ENCODE results near the gene CTXN1. TPM values are rescaled to one million over a fixed set of nuclear protein-coding genes. Genes with fewer than 3 reads are reported as not detected.

The CTXN1 gene
- under 1 TPM in 1 of 2 donors, not detected in 1; 0.19 TPM for total RNA-seq

DNA sequence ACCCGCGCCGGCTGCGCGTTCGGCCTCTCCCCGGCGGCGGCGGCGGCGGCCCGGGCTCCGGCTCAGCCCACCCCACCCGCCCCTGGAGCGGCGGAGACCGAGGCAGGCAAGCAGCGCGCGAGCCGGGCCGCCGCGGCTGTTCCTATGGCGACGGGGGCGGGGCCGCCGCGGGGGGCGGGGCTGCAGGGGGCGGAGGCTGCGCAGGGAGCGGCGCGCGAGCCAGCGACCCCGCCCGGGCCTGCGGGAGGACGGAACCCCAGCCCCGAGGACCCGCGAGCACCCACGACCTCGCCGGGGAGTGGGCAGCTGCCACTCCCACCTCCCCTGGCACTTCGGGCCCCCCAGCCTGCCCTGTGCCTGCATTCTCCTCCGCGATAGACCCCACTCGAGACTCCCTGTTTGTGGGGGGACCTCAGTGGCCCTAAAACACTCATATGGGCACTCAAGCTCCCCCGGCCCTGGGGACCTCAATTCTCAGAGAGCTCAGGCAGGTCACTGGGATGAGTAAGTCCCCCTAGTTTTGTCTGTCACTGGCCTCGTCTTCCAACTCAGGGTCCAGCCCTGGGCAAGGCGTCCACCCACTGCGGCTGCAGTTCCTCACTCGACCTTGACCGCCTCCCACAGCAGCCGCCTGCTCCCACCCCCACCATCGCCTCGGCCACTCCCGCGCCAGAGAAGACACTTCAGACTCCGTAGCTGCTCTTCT lies at the start of gene CTXN1:
Gene CTXN1, minus strand, starts transcription at position 115 of the 706 bp plus-strand sequence. CDS start 597 bp downstream, outside the sequence.
- no peak within 1 kb of the TSS for H3K27ac Mint-ChIP-seq
- H3K4me3 Mint-ChIP-seq: peak within 1 kb of the TSS; percentile 53
- no peaks in the 10 kb centered on the region for H3K9me3 Mint-ChIP-seq
- H3K4me1 Mint-ChIP-seq: peaks cover 10% of the 10 kb centered on the region
- ATAC-seq (replicated peaks): peak; percentile 53
- peaks cover 20% of the 10 kb centered on the region for H3K36me3 Mint-ChIP-seq (ENCODE audit: low read depth)
- H3K27me3 Mint-ChIP-seq: no peaks in the 10 kb centered on the region

DNA sequence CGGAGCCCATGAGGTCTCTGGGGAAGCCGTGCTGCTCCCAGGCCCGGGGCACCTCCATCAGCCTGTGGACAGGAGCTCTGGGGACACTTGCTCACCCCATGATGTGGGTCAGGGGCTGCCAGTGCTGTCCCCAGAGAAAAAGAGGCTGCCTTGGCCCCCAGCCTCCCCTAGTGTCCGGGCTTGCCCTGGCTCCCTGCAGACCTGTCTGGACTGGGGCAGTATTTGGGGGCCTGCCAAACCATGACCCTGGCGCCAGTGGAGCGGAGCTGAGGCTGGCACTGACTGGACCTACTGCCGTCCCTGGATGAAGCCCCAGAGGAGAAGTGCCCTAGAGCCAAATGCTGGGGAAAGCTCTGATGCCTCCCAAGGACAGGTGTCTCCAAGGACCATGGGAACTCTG lies 49.1 kb upstream of the CTXN1 start:
- H3K27ac Mint-ChIP-seq: no peak overlapping the region
- no peaks in the 10 kb centered on the region for H3K4me1 Mint-ChIP-seq
- no peak overlapping the region for H3K4me3 Mint-ChIP-seq
- no peak for ATAC-seq (replicated peaks)
- H3K27me3 Mint-ChIP-seq: no peaks in the 10 kb centered on the region
- H3K36me3 Mint-ChIP-seq (ENCODE audit: low read depth): peaks cover 46% of the 10 kb centered on the region
- H3K9me3 Mint-ChIP-seq: no peaks in the 10 kb centered on the region

- H3K36me3 Mint-ChIP-seq (ENCODE audit: low read depth): peaks cover 43% of the 10 kb centered on the region
- H3K4me3 Mint-ChIP-seq: no peak overlapping the region
- no peaks in the 10 kb centered on the region for H3K9me3 Mint-ChIP-seq
- no peak overlapping the region for H3K27ac Mint-ChIP-seq
- no peak for ATAC-seq (replicated peaks)
- H3K27me3 Mint-ChIP-seq: no peaks in the 10 kb centered on the region
- no peaks in the 10 kb centered on the region for H3K4me1 Mint-ChIP-seq
These were observed 47.9 kb upstream of the CTXN1 start for GRCh38 chr19:7973883-7974282.

DNA sequence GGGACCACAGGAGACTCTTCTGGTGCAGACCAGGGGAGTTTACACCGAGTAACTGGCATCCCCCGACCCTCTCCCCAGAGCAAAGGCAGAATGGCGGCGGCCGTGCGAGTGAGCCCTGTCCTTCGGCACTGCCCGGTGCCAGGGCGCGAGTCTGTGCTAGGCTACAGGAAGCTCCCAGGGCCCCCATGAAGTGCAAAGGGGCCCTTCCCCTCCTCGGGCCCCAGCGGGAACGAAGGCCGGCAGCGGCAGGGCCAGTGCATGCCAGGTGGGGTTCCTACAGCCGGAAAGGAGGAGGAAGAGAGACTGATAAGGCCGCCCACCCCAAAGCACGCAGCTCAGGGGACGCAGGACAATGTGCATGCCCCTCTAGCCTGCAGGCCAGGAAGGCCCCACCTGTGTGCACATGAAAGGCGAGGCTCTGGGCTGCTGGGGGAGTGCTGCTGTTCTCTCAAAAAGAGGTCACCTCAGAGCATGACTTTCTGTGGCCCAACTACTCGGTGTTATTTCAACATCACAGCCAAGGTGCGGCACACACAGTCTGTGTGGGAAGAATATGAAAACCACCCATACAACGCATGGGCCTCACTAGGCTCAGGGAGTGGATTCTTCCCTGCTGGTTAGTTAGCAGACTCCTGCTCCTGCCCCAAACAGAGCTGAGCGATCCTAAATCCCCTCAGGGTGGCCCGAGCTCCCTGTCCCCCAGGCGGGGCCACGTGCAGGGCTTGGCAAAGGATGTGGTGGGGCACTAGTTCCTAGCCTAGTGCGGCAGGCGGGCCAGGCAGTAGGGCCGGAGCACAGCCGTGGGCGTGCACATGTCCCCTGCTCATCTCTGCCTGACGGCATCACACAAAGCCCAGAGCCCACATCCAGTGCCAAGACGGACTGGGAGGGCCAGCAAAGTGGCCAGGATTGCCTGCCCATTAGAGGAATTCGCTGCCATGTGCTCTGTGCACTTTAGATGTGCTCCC lies 45.9 kb upstream of the CTXN1 start:
- ATAC-seq (replicated peaks): no peak

DNA sequence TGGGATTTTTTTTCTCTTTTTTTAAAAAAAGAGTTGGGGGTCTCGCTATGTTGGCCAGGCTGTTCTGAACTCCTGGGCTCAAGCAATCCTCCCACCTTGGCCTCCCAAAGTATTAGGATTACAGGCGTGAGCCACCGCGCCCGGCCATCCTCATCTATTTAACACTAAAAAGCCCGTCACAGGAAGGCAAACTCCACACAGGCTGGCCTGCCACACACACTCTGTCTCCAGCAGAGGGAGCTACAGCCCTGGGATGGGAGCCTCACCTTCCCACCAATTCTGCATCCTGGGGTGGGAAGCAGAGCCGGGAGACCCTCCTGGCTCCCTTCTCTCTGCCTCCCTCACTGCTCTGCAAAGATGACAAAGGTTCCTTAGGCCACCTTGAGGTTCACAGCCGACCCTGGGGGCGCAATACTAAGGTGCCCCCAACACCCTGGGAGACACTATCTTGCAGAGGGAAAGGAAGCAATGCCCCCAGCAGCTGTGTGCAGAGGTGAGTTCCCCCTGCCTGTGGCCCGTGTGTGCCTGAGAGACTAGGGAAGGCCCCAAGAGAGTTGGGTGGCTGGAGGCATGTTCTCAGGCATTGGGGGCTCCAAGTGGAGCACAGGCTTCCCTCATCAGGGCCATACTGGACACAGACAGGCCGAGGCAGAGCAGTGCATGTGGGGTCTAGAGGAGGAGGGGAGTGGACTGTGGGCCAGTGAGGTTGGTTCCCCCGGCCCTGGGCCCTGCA lies 44.9 kb upstream of the CTXN1 start:
- no peak for ATAC-seq (replicated peaks)
- Mint-ChIP-seq H3K27ac (no peak overlapping the region), H3K4me1 (no peaks in the 10 kb centered on the region), H3K4me3 (no peak overlapping the region), H3K36me3 (ENCODE audit: low read depth) (peaks cover 66% of the 10 kb centered on the region), H3K27me3 (no peaks in the 10 kb centered on the region), H3K9me3 (no peaks in the 10 kb centered on the region)

More for the DNA sequence above, 45.9 kb upstream of the CTXN1 start:
- H3K9me3 Mint-ChIP-seq: no peaks in the 10 kb centered on the region
- no peaks in the 10 kb centered on the region for H3K27me3 Mint-ChIP-seq
- no peak overlapping the region for H3K4me3 Mint-ChIP-seq
- H3K27ac Mint-ChIP-seq: no peak overlapping the region
- H3K4me1 Mint-ChIP-seq: no peaks in the 10 kb centered on the region
- peaks cover 56% of the 10 kb centered on the region for H3K36me3 Mint-ChIP-seq (ENCODE audit: low read depth)

DNA sequence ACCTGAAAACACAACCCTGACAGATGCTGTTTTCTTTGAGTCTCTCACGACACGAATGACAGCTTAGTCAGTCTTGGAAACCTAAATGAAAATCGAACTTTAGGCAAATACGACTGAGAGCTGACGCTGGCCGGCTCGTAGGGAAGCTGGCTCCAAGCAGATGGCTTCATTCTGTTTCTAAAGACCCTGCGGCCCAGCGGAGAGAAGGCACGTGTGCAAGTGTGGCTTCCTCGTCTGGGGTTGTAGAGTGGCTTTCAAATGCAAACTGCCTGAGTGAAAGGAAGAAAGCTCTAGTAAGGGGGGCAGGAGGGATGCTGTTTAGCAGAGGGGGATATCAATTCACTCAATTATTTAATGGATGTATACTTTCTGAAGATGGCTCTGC lies 43.6 kb upstream of the CTXN1 start:
- Mint-ChIP-seq H3K9me3 (no peaks in the 10 kb centered on the region), H3K4me3 (no peak overlapping the region), H3K27ac (no peak overlapping the region), H3K4me1 (no peaks in the 10 kb centered on the region), H3K36me3 (ENCODE audit: low read depth) (peaks cover 67% of the 10 kb centered on the region), H3K27me3 (no peaks in the 10 kb centered on the region)
- ATAC-seq (replicated peaks): no peak

GRCh38 chr19:7968796-7969554 lies 43.0 kb upstream of the CTXN1 start:
- Mint-ChIP-seq H3K4me3 (no peak overlapping the region), H3K4me1 (no peaks in the 10 kb centered on the region), H3K27me3 (no peaks in the 10 kb centered on the region), H3K9me3 (no peaks in the 10 kb centered on the region), H3K36me3 (ENCODE audit: low read depth) (peaks cover 65% of the 10 kb centered on the region), H3K27ac (no peak overlapping the region)
- no peak for ATAC-seq (replicated peaks)

- no peak overlapping the region for H3K27ac Mint-ChIP-seq
- no peak for ATAC-seq (replicated peaks)
- no peaks in the 10 kb centered on the region for H3K4me1 Mint-ChIP-seq
- peaks cover 64% of the 10 kb centered on the region for H3K36me3 Mint-ChIP-seq (ENCODE audit: low read depth)
- H3K27me3 Mint-ChIP-seq: no peaks in the 10 kb centered on the region
- no peak overlapping the region for H3K4me3 Mint-ChIP-seq
- H3K9me3 Mint-ChIP-seq: no peaks in the 10 kb centered on the region
These were observed 42.3 kb upstream of the CTXN1 start for GRCh38 chr19:7968008-7968795.

- Mint-ChIP-seq H3K27ac (no peak overlapping the region), H3K36me3 (ENCODE audit: low read depth) (peaks cover 75% of the 10 kb centered on the region)
These were observed 40.2 kb upstream of the CTXN1 start for GRCh38 chr19:7965921-7966665.

GRCh38 chr19:7965259-7965841 lies 39.4 kb upstream of the CTXN1 start:
- Mint-ChIP-seq H3K36me3 (ENCODE audit: low read depth) (peaks cover 73% of the 10 kb centered on the region), H3K4me1 (no peaks in the 10 kb centered on the region), H3K4me3 (no peak overlapping the region), H3K9me3 (no peaks in the 10 kb centered on the region), H3K27me3 (no peaks in the 10 kb centered on the region), H3K27ac (peak overlapping the region; percentile 17)
- no peak for ATAC-seq (replicated peaks)

More at GRCh38 chr19:7965921-7966665, 40.2 kb upstream of the CTXN1 start:
- ATAC-seq (replicated peaks): no peak
- Mint-ChIP-seq H3K9me3 (no peaks in the 10 kb centered on the region), H3K27me3 (no peaks in the 10 kb centered on the region), H3K4me1 (no peaks in the 10 kb centered on the region), H3K4me3 (no peak overlapping the region)

DNA sequence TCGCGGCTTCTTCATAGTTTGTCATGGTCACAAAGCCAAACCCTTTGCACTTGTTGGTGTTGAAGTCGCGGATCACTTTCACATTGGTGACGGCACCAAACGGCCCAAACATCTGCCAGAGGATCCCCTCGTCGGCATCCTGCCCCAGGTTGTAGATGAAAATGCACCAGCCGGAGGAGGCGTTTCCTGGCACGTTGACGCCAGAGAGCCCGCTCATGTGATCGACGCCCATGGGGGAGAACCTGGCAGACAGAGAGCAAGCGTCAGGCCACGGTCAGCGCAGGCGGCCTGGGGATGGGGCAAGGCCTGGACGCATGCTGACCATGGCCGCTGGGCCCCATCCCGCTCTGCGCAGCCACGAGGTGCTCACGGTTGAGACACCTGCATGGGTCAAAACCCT lies 37.6 kb upstream of the CTXN1 start:
- H3K4me1 Mint-ChIP-seq: no peaks in the 10 kb centered on the region
- H3K36me3 Mint-ChIP-seq (ENCODE audit: low read depth): peaks cover 71% of the 10 kb centered on the region
- no peak for ATAC-seq (replicated peaks)
- H3K9me3 Mint-ChIP-seq: no peaks in the 10 kb centered on the region
- H3K27ac Mint-ChIP-seq: no peak overlapping the region
- H3K4me3 Mint-ChIP-seq: no peak overlapping the region
- no peaks in the 10 kb centered on the region for H3K27me3 Mint-ChIP-seq

- Mint-ChIP-seq H3K27ac (no peak overlapping the region), H3K36me3 (ENCODE audit: low read depth) (peaks cover 63% of the 10 kb centered on the region), H3K4me3 (no peak overlapping the region), H3K4me1 (no peaks in the 10 kb centered on the region), H3K9me3 (no peaks in the 10 kb centered on the region), H3K27me3 (no peaks in the 10 kb centered on the region)
- no peak for ATAC-seq (replicated peaks)
These were observed 36.8 kb upstream of the CTXN1 start for GRCh38 chr19:7962644-7963268.
